ENCODE data around the gene MSH5.

The MSH5 gene

DNA sequence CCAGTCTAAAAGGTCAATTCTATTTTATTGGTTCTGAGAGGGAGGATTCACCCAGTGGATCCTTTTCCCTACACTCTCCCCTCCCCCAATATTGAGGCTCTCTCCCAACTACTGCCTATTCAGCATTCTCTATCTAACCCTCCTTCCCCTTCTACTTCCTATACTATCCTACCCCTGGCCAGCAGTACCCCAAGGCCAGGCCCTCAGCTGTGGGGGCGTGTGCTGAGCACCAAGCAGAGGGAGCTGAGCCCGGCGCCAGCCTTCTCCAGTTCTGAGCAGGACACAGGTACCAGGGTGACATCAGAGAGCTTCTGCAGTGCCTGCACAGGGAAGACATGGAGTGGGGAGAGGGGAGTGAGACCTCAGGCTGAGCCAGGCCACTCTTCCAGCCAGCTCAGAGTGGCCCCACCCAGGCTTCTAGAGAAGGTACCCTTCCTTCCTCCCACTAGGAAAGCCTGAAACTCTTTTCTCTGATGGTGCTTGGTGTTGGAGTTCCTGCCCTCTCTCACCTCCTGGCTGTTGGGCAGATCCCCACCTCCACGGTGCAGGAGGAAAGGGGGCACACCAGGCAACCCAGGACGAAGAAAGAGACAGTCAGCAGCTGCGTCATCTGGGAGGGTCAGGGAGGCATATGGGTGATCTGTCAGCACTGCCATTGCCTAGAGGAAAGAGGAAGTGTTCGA, 12.6 kb upstream of the MSH5 start:
- Histone ChIP-seq H3K9ac (ENCODE audit: low read length) (peak overlapping the region; percentile 1), H3K27ac (ENCODE audit: low read depth, low read length) (peak overlapping the region; percentile 3)

DNA sequence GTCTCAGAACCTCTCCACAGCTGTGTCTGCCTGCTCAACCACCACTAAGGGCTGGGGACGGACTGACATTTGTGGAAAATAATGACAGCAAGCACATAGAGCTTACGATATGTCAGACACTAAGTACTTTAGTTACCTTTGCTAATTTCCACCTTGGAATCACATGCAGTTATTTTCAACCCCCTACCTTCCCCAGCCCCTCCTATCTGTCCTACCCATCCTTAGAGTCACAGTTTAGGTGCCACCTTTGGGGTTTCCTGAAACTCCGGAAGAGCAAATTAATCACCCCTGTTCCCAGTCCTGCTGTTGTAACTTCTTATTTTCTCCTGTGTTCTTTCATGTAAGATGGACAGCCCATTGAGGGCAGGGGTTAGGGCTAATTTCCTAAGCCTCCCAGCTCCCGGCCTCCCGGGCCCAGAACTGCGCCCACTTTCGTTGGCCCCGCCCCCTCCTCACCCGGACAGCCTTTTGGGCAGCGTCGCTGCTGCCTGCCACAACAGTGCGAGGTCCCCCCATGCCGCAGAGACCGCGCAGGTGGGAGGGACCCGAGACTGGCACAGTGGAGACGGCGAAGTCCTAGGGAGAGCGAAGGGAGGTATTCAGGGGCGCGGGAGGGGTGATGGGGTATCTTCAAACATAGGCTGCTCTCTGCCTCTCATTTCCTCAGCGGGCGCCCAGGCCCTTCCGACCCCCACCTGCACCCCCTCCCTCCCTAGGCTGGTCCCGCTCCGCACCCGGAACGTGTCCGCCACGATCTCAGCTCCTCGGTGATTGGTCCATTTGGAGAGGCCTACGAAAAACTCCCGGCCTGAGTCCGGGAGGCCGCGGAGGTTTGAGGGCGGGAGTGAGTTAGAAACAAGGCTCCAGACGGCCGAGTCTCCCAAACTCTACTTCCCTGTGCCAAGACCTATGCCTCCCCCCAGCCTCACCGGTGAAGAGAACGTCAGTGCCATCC, 11.8 kb upstream of the MSH5 start:
- peaks cover 29% of the 10 kb centered on the region for H3K36me3 ChIP-seq (ENCODE audit: control insufficient read depth, insufficient read depth, low read length)
- no peaks in the 10 kb centered on the region for H3K27me3 ChIP-seq (ENCODE audit: control insufficient read depth, insufficient read depth, low read length)
- peaks cover 6% of the 10 kb centered on the region for H3K4me1 ChIP-seq (ENCODE audit: control insufficient read depth, insufficient read depth, low read length)
- peak overlapping the region; percentile 76 for H3K9ac ChIP-seq (ENCODE audit: low read length)
- H3K4me3 ChIP-seq (ENCODE audit: low read length): peak overlapping the region; percentile 82
- peak overlapping the region; percentile 97 for H3K27ac ChIP-seq (ENCODE audit: low read depth, low read length)

More for the DNA sequence above, 12.6 kb upstream of the MSH5 start:
- peaks cover 6% of the 10 kb centered on the region for H3K4me1 ChIP-seq (ENCODE audit: control insufficient read depth, insufficient read depth, low read length)
- peaks cover 25% of the 10 kb centered on the region for H3K36me3 ChIP-seq (ENCODE audit: control insufficient read depth, insufficient read depth, low read length)
- H3K27me3 ChIP-seq (ENCODE audit: control insufficient read depth, insufficient read depth, low read length): no peaks in the 10 kb centered on the region
- no peak overlapping the region for H3K4me3 ChIP-seq (ENCODE audit: low read length)

DNA sequence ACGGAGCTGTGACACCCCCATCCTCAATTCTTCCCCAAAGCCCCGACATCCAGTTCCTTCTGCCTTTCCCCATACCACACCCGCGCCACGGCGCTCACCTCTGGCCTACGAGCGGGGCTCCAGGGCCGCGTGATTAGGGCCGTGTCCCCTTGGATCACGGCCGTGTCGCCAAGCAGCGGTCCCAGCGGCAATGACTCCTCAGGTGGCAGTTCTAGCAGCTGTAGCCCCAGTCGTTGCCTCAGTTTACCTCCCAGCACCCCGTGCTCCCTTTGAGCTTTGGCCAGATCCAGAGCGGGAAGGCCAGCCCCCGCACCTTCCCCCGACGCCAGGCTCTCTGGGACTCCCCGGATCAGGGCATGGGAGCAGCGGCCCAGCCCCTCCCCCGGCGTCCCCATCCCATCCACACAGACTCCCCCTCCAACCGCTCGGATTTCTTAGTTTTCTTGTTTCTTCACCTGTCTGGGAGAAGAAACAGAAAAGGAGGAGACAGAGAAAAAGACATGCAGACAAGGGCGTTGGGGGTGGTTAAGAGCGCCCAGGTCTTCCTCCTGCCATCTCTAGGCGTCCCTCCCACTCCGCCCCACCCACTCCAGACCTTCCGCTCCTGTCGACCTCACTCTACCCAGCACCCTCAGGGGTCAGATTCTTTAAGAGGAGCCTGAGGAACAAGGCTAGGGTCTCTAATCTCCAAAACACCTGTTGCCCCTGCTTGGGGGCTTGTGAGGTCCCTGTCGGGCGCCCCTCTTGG, 10.9 kb upstream of the MSH5 start, which contains the start of gene DDAH2:
TSS of gene DDAH2 (minus strand) at position 533 of the 748 bp plus-strand sequence. CDS start at position 395, 138 bp downstream.
- peak within 1 kb of the TSS; percentile 97 for H3K27ac ChIP-seq (ENCODE audit: low read depth, low read length)
- H3K36me3 ChIP-seq (ENCODE audit: control insufficient read depth, insufficient read depth, low read length): peaks cover 36% of the 10 kb centered on the region
- H3K4me1 ChIP-seq (ENCODE audit: control insufficient read depth, insufficient read depth, low read length): peaks cover 6% of the 10 kb centered on the region
- peak within 1 kb of the TSS; percentile 76 for H3K9ac ChIP-seq (ENCODE audit: low read length)
- H3K27me3 ChIP-seq (ENCODE audit: control insufficient read depth, insufficient read depth, low read length): no peaks in the 10 kb centered on the region
- H3K4me3 ChIP-seq (ENCODE audit: low read length): peak within 1 kb of the TSS; percentile 82

DNA sequence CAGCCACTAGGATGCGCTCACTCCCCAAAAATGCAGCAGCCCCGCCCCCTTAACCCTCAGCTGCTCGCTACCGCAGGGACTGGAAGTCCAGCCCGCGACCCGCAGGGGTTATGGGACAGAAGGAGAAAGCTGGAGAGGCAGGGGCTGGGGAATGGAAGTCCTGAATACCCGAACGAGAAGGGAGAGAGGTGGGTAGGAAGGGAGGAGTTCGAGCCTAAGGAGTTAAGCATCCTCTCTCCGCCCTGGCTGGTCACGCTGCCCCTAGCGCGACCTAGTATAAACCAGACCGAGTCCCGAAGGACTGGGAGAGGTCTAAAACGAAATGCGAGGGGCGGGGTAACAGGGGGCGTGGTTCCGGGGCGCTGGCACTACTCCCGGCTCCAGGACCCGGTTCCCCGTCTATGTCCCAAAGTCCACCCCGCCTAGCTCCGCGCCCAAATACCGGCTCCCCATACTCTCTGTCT, 10.3 kb upstream of the MSH5 start:
- Histone ChIP-seq H3K4me3 (ENCODE audit: low read length) (peak overlapping the region; percentile 82), H3K27me3 (ENCODE audit: control insufficient read depth, insufficient read depth, low read length) (no peaks in the 10 kb centered on the region), H3K4me1 (ENCODE audit: control insufficient read depth, insufficient read depth, low read length) (peaks cover 11% of the 10 kb centered on the region), H3K36me3 (ENCODE audit: control insufficient read depth, insufficient read depth, low read length) (peaks cover 41% of the 10 kb centered on the region), H3K27ac (ENCODE audit: low read depth, low read length) (peak overlapping the region; percentile 97), H3K9ac (ENCODE audit: low read length) (peak overlapping the region; percentile 76)

DNA sequence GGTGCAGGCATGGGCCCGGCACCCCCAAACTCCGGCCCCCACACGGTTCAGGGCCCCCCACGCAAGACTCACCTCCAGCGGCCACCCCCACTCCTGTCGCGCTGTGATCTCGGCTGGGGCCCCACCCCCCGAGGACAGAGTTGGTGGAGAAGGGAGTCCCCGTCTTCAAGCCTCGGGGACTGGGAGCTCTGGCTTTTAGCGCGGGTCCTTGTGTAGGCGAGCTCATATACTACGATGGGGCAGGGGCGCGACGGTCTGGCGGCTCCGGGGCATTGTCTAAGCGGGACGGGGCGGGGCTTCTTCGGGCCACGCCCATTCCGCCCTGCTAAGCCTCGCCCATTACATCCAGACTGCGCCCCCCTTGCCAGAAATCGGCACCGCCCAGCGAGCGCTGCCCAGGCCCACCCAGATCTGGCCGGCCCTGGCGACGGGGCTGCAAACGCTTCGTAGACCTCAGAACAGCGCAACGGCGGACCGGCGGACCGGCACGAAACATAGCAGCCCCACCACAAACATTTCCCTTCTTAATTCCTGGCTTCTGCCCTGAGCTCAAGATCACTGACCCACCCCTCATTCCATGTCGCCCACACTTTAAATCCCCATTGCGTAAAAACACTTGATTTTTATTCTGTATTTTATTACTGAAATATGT, 9.7 kb upstream of the MSH5 start:
- Histone ChIP-seq H3K4me1 (ENCODE audit: control insufficient read depth, insufficient read depth, low read length) (peaks cover 13% of the 10 kb centered on the region), H3K27ac (ENCODE audit: low read depth, low read length) (peak overlapping the region; percentile 97), H3K4me3 (ENCODE audit: low read length) (peak overlapping the region; percentile 82), H3K9ac (ENCODE audit: low read length) (peak overlapping the region; percentile 25), H3K36me3 (ENCODE audit: control insufficient read depth, insufficient read depth, low read length) (peaks cover 41% of the 10 kb centered on the region), H3K27me3 (ENCODE audit: control insufficient read depth, insufficient read depth, low read length) (no peaks in the 10 kb centered on the region)

DNA sequence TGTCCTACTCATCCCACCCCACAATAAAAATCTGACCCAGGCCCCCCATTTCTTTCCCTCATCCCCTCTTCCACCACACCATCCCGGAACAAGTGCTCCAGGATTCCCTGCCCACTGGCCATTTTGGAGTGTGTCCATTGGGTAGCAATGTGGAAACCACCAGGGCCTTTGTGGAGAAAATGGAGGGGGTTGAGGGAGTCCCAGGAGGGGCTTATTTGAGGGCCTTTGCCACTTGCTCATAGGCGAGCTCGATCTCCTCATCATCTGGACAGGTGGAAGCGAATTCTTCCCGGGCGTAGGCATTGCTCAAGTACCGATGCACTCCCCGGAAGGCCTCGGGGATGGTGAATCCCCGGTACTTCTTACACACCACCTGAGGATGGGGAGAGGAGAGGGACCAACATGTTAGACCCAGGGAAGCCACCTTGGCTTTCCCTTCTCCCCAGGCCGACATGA, 9.1 kb upstream of the MSH5 start:
- H3K36me3 ChIP-seq (ENCODE audit: control insufficient read depth, insufficient read depth, low read length): peaks cover 39% of the 10 kb centered on the region
- H3K9ac ChIP-seq (ENCODE audit: low read length): no peak overlapping the region
- H3K4me1 ChIP-seq (ENCODE audit: control insufficient read depth, insufficient read depth, low read length): peaks cover 13% of the 10 kb centered on the region
- no peaks in the 10 kb centered on the region for H3K27me3 ChIP-seq (ENCODE audit: control insufficient read depth, insufficient read depth, low read length)
- H3K4me3 ChIP-seq (ENCODE audit: low read length): peak overlapping the region; percentile 82
- H3K27ac ChIP-seq (ENCODE audit: low read depth, low read length): peak overlapping the region; percentile 97

DNA sequence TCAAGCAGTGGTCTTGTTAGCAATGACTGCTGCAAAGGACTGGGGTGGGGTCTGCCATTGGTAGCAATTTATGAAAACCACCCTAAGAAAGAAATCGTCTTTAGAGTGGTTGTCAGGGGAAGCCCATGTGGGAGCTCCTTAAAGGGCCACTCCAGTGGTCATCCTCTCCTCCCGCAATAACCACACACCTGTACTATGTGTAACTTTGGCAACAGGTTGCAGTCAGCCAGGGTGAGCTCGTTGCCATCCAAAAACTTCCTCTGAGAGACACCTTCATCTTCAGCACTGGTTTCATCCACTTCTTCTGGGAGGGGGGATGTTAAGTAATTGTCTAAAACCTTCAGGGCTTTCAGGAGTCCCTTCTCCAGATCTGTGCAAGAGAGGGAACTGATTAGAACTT, 7.8 kb upstream of the MSH5 start:
- H3K4me3 ChIP-seq (ENCODE audit: low read length): no peak overlapping the region
- H3K4me1 ChIP-seq (ENCODE audit: control insufficient read depth, insufficient read depth, low read length): peaks cover 17% of the 10 kb centered on the region
- no peak overlapping the region for H3K27ac ChIP-seq (ENCODE audit: low read depth, low read length)
- H3K36me3 ChIP-seq (ENCODE audit: control insufficient read depth, insufficient read depth, low read length): peaks cover 26% of the 10 kb centered on the region
- no peaks in the 10 kb centered on the region for H3K27me3 ChIP-seq (ENCODE audit: control insufficient read depth, insufficient read depth, low read length)
- H3K9ac ChIP-seq (ENCODE audit: low read length): no peak overlapping the region

DNA sequence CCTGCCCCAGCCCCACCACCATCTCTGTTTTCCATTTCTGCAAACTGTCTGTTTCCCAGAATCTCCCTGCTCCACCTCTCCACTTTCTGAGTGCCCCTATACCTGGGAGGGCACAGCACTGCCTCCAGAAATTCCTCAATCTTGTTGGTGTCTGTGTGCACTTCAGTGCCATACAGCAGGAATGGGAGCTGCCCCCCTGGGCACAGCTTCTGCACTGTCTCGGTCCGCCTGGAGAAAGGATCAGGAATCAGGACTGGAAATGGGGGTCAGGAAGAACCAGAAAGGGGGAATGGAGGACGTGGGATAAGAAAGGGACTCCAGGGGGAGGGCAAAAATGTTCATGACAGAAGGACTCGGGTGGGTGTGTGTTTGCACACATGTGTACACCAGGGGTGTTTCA, 6.1 kb upstream of the MSH5 start:
- Histone ChIP-seq H3K27ac (ENCODE audit: low read depth, low read length) (no peak overlapping the region), H3K36me3 (ENCODE audit: control insufficient read depth, insufficient read depth, low read length) (peaks cover 24% of the 10 kb centered on the region), H3K27me3 (ENCODE audit: control insufficient read depth, insufficient read depth, low read length) (no peaks in the 10 kb centered on the region), H3K9ac (ENCODE audit: low read length) (no peak overlapping the region), H3K4me3 (ENCODE audit: low read length) (peak overlapping the region; percentile 98), H3K4me1 (ENCODE audit: control insufficient read depth, insufficient read depth, low read length) (peaks cover 11% of the 10 kb centered on the region)

DNA sequence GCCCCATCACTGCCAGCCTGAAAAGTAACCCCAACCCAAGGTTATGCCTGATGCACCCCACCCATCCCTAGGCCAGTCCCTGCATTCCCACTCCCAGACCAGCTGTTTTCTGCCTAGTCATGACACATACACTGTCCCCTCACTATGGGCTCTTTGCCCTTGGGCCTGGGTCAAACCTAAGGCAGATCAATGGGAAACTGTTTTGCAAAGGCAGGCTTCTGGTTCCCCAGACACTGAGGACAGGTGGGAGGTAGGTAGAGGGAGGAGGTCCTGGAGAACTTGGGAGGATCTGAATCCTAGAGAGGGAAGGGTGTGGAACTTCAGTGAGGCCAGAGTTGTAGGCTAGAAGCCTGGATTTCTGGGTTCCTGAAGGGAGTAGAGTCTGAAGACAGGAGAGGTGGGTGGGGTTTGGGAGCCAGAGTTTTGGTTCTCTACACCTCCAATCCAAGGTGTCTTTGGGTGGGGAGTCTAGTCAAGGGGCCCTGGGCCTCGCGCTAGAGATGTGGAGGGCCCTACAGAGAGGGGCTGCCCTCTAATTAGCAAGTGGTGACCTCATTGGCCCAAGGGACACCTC, 5.5 kb upstream of the MSH5 start:
- H3K27me3 ChIP-seq (ENCODE audit: control insufficient read depth, insufficient read depth, low read length): no peaks in the 10 kb centered on the region
- H3K4me1 ChIP-seq (ENCODE audit: control insufficient read depth, insufficient read depth, low read length): peaks cover 14% of the 10 kb centered on the region
- H3K9ac ChIP-seq (ENCODE audit: low read length): peak overlapping the region; percentile 97
- peaks cover 24% of the 10 kb centered on the region for H3K36me3 ChIP-seq (ENCODE audit: control insufficient read depth, insufficient read depth, low read length)
- H3K4me3 ChIP-seq (ENCODE audit: low read length): peak overlapping the region; percentile 98
- H3K27ac ChIP-seq (ENCODE audit: low read depth, low read length): peak overlapping the region; percentile 92

DNA sequence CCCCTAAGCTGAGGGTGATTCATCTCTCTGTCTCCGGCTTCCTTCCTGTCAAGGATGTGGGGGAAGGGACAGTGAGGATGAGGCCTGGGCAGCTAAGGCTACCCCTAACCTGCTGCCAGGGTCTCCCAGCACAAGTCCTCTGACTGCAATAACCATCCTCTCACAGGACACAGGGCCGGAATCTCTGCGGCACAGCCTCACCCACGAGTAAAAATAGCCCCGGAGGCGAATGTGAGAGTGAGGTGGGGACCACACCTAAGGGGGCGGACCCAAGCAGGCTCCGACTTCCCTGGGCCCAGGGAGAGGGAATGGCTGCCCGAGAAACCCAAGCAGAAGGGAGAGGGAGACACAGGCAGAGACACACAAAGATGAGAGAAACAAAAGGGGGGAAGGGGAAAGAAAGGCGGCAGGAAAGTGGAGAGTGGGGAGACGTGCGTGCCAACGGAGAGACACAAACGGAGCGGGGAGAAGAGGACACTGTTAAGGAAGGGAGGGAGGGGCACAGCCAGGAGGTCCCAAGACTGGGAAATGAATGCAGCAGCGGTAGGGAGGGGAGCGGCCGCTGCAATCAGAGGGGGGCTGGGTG, 4.9 kb upstream of the MSH5 start:
- peaks cover 24% of the 10 kb centered on the region for H3K36me3 ChIP-seq (ENCODE audit: control insufficient read depth, insufficient read depth, low read length)
- peak overlapping the region; percentile 97 for H3K9ac ChIP-seq (ENCODE audit: low read length)
- peak overlapping the region; percentile 98 for H3K4me3 ChIP-seq (ENCODE audit: low read length)
- H3K27me3 ChIP-seq (ENCODE audit: control insufficient read depth, insufficient read depth, low read length): no peaks in the 10 kb centered on the region
- H3K27ac ChIP-seq (ENCODE audit: low read depth, low read length): peak overlapping the region; percentile 92
- peaks cover 15% of the 10 kb centered on the region for H3K4me1 ChIP-seq (ENCODE audit: control insufficient read depth, insufficient read depth, low read length)
